SU-DHL-6 (cell line): ENCODE results near the gene ZBTB16.

Experiments used
- H2AFZ ChIP-seq: fragments of 200-600 bp; sonication (generic); 2 replicates; pipeline ENCODE4 v1.6.1; 2014; ENCODE audit warnings: low read depth, mild to moderate bottlenecking, moderate library complexity, mixed read lengths, antibody characterized with exemption, low read length; ENCODE audit not compliant: severe bottlenecking
- H3F3A ChIP-seq: fragments of 200-600 bp; shearing (Covaris generic); 2 replicates; pipeline ENCODE4 v1.6.0; 2016; ENCODE audit warnings: antibody characterized with exemption, mild to moderate bottlenecking; ENCODE audit not compliant: insufficient read depth
- H3K27ac ChIP-seq: fragments of 200-600 bp; sonication (generic); 2 replicates; pipeline ENCODE4 v1.5.1; 2016; ENCODE audit warnings: low read depth, mild to moderate bottlenecking, low read length, moderate library complexity, mixed read lengths
- H3K27me3 ChIP-seq: fragments of 200-600 bp; sonication (generic), shearing (Covaris generic); 2 replicates; pipeline ENCODE4 v1.6.0; 2014; ENCODE audit warnings: mild to moderate bottlenecking, low read length
- H3K36me3 ChIP-seq: fragments of 200-600 bp; sonication (generic); 2 replicates; pipeline ENCODE4 v1.6.1; 2014; ENCODE audit warnings: mild to moderate bottlenecking, low read length, mixed read lengths
- H3K4me2 ChIP-seq: fragments of 300-600, 200-600 bp; shearing (Covaris generic), sonication (generic); 2 replicates; pipeline ENCODE4 v1.6.0; 2014; ENCODE audit warnings: low read length, low read depth, mild to moderate bottlenecking; ENCODE audit not compliant: poor library complexity, severe bottlenecking
- H3K4me3 ChIP-seq: fragments of 200-600 bp; sonication (generic); 2 replicates; pipeline ENCODE4 v1.5.1; 2014; ENCODE audit warnings: antibody characterized with exemption, low read length, mild to moderate bottlenecking, mixed read lengths; ENCODE audit not compliant: insufficient read depth, poor library complexity, severe bottlenecking
- H3K79me2 ChIP-seq: fragments of 200-600 bp; sonication (generic); 2 replicates; pipeline ENCODE4 v1.6.1; 2014; ENCODE audit warnings: mild to moderate bottlenecking, low read length, moderate library complexity; ENCODE audit not compliant: insufficient read depth
- H3K9ac ChIP-seq: fragments of 200-600 bp; sonication (generic); 2 replicates; pipeline ENCODE4 v1.7.0; 2014; ENCODE audit warnings: mild to moderate bottlenecking, low read length
- H3K9me2 ChIP-seq: fragments of 200-600 bp; sonication (generic); replicated peaks from 2 replicates; pipeline ENCODE4 v1.6.1; 2014; ENCODE audit warnings: low read length; ENCODE audit not compliant: insufficient read depth
- H3K9me3 ChIP-seq: fragments of 200-600 bp; sonication (generic); 2 replicates; pipeline ENCODE4 v1.6.1; 2014; ENCODE audit warnings: low read length, mixed read lengths; ENCODE audit not compliant: insufficient read depth
- H4K20me1 ChIP-seq: fragments of 200-600 bp; sonication (generic); 2 replicates; pipeline ENCODE4 v1.6.1; 2014; ENCODE audit warnings: low read depth, mild to moderate bottlenecking, antibody characterized with exemption, low read length, moderate library complexity, mixed read lengths
- EZH2phosphoT487 ChIP-seq: fragments of 200-600 bp; sonication (generic), shearing (Covaris generic); conservative IDR thresholded peaks from 2 replicates; pipeline ENCODE4 v1.6.1; 2018; ENCODE audit warnings: mild to moderate bottlenecking, antibody characterized with exemption, low read length, moderate library complexity, mixed read lengths
- TF ChIP-seq, protein P1 (sequence below): fragments of 200-600 bp; sonication (generic); IDR thresholded peaks from one replicate; pipeline ENCODE4 v1.5.1; 2017; ENCODE audit warnings: antibody characterized with exemption, mild to moderate bottlenecking, low read length, moderate library complexity; ENCODE audit not compliant: insufficient read depth, poor library complexity, severe bottlenecking

The ZBTB16 gene

DNA sequence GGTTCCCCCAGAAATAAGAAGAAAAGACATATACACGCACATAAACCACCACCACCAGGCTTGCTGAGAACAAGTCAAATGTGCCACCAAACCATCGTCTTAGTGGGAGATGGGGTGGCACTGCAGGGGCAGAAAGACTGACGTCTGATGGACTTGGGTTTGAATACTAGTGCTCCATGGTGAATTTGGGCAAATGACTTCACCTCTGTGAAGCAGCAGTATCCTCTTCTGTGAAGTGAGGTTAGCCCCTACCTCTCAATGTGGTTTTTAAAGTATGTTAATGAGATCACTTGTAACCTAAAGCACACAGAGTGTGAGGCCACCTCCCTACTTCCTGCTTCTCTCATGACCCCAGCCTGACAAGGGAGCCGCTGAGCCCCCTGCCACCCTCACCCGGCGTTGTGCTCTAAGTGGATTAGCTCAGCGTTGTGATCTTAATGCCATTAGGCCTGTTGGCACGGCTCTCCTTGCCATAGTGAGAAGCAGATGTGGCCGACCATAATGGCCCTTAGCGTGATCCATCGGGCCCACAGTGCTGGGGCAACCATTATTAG is 14.4 kb downstream of the ZBTB16 start:
- TF ChIP-seq EZH2phosphoT487: no peak
- TF ChIP-seq, protein P1, sequence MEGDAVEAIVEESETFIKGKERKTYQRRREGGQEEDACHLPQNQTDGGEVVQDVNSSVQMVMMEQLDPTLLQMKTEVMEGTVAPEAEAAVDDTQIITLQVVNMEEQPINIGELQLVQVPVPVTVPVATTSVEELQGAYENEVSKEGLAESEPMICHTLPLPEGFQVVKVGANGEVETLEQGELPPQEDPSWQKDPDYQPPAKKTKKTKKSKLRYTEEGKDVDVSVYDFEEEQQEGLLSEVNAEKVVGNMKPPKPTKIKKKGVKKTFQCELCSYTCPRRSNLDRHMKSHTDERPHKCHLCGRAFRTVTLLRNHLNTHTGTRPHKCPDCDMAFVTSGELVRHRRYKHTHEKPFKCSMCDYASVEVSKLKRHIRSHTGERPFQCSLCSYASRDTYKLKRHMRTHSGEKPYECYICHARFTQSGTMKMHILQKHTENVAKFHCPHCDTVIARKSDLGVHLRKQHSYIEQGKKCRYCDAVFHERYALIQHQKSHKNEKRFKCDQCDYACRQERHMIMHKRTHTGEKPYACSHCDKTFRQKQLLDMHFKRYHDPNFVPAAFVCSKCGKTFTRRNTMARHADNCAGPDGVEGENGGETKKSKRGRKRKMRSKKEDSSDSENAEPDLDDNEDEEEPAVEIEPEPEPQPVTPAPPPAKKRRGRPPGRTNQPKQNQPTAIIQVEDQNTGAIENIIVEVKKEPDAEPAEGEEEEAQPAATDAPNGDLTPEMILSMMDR: no peak
- H3K4me3 ChIP-seq: no peak overlapping the region
- H3K9ac ChIP-seq: no peak overlapping the region
- H3K79me2 ChIP-seq: no peaks in the 10 kb centered on the region
- H3F3A ChIP-seq: no peaks in the 10 kb centered on the region
- H3K9me2 ChIP-seq: no peaks in the 10 kb centered on the region
- no peak overlapping the region for H3K4me2 ChIP-seq
- no peak overlapping the region for H3K27ac ChIP-seq
- no peaks in the 10 kb centered on the region for H3K27me3 ChIP-seq
- H2AFZ ChIP-seq: no peak overlapping the region
- H4K20me1 ChIP-seq: no peaks in the 10 kb centered on the region
- H3K36me3 ChIP-seq: no peaks in the 10 kb centered on the region
- H3K9me3 ChIP-seq: no peaks in the 10 kb centered on the region

DNA sequence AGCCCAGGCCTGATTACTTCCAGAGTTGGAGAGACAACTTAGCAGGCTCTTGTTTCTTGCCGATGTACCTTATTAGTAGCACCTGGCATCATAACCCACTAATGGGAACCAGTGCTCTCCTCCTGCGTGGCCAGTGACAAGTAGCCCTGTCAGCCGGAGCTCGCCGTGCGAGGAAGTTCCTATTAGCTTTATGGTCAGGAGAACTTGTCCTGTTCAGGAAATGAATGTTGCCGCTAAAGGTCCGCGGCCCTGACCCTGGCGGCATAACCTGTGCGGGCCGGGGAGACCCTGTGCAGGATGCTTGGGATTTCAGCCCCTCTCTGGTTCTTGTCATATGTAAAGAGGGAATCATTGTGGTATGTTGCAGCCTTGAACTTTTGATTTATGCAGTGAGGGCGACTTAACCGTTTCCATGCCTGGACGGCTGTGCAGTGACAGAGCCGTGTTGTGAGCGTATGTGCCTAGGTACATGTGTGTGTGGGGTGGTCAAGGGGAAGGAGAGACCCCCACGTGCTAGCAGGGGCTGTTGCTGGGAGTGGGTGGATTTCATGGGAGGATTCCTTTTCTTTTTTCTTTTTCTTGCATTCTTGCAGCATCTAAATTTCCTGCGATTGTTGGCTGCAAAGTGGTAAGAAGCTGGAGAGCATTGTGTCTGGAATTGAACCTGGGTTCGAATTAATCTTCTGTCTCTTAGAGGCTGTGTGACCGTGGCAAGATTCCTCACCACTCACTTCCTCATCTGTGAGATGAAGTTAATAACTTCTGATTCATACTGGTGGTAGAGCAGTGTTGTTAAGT is 15.2 kb downstream of the ZBTB16 start:
- TF ChIP-seq EZH2phosphoT487: no peak
- TF ChIP-seq, protein P1: no peak
- H3K4me3 ChIP-seq: no peak overlapping the region
- no peak overlapping the region for H3K4me2 ChIP-seq
- no peak overlapping the region for H3K9ac ChIP-seq
- no peak overlapping the region for H3K27ac ChIP-seq
- H3K79me2 ChIP-seq: no peaks in the 10 kb centered on the region
- no peak overlapping the region for H2AFZ ChIP-seq
- no peaks in the 10 kb centered on the region for H4K20me1 ChIP-seq
- H3F3A ChIP-seq: no peaks in the 10 kb centered on the region
- H3K9me2 ChIP-seq: no peaks in the 10 kb centered on the region
- no peaks in the 10 kb centered on the region for H3K36me3 ChIP-seq
- no peaks in the 10 kb centered on the region for H3K9me3 ChIP-seq
- H3K27me3 ChIP-seq: no peaks in the 10 kb centered on the region

DNA sequence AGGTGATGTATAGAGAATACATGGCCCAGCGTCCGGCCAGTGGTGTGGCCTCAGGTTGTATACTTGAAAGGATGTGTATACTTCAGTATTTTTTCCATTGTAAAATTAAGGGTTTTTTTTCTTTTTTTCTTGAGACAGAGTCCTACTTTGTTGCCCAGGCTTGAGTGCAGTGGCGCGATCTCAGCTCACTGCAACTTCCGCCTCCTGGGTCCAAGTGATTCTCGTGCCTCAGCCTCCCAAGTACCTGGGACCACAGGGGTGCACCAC is 15.8 kb downstream of the ZBTB16 start:
- Histone ChIP-seq H3K36me3 (no peaks in the 10 kb centered on the region), H3K4me3 (no peak overlapping the region), H3K9ac (no peak overlapping the region), H3K27ac (no peak overlapping the region), H2AFZ (no peak overlapping the region), H4K20me1 (no peaks in the 10 kb centered on the region), H3K9me3 (no peaks in the 10 kb centered on the region), H3F3A (no peaks in the 10 kb centered on the region), H3K27me3 (no peaks in the 10 kb centered on the region), H3K4me2 (no peak overlapping the region), H3K79me2 (no peaks in the 10 kb centered on the region), H3K9me2 (no peaks in the 10 kb centered on the region)
- TF ChIP-seq, protein P1: no peak
- TF ChIP-seq EZH2phosphoT487: no peak
